ENCODE measurements around the gene SLC1A3.
A peak's percentile ranks its signal among the peaks of the same experiment; 100 is the strongest.
"Not testable (repeated sequence)": the region's sequence is repeated elsewhere in the genome, so short reads cannot be mapped to it uniquely, and the experiment has no call there.

Gene SLC1A3

DNA sequence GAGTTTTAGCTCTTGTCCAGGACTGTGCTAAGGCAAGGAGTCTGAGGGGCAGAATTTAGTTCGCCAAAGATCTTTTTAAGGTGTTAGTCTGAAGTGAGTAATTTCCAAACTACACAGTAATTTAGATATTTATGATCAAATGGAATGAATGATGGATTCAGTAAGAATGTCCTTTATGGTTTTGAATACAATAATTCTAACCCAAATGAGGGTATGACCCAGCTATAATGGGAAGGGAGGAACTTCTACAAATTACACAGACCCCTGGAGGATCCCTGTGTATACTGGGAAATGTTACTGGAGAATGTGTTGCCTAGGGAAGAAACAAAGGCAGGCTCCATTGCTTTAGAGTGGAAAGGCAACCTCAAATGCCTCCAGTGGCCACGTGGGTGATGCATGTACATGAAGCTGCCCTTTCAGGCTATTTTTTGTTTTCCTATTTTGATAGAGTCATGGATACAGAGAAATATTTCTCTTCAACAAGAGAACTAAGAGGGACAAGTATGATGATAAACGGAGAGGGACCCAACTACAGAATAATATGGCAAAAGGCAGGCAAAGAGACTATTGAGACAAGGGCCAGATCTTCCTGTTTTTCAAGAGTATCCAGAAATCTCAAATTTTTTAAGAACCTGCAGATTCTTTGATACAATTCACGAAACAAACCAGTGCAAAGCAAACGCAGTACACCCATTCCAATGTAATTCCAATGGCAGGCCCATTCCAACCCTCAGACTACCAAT, 25.4 kb downstream of the SLC1A3 start:
- DNase-seq (ENCODE audit: low read depth): no peak

DNA sequence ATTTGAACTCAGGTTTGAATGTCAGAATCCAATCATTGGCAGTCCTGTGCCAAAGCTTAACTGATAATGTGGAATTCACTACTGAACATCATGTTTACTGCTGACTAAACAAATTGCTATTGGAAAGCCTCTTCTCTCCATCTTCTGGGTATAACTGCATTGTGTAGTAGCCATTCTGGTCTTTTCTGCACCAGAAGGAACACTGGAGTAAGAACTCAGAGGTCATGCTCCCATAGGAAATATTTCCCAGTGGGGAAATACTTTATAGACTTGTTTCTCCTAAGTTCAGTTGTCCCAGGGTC, 25.9 kb downstream of the SLC1A3 start:
- DNase-seq (ENCODE audit: low read depth): no peak

DNA sequence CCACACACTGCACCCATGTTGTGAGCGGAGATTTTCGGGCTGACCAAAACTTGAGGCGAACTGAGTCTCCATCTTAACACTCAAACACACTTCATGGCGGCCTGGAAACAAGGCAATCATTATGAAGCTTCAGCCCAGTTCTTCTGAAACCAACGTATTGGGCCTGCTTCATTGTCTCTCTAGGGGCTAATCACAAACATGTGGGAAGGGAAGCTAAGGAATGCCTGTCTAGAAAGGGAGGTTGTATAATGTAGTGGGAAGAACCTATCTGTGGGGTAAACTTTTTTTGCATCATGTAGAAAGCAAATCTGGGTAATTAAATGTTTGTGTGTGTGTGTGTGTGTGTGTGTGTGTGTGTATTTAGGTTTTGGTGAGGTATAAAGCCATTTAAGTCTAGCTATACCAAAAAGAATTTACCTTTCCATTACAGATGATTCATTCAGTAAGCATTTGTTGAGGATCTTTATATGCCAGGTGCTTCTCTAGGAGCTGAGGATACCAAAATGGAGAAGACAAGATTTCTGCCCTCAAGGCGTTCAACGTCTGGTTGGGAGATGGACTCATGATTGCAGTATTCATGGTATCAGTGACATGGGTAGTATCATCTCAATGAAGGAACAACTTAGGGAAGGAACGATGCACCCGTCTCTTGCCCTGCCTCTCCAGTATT, 29.4 kb downstream of the SLC1A3 start:
- DNase-seq (ENCODE audit: low read depth): no peak

DNA sequence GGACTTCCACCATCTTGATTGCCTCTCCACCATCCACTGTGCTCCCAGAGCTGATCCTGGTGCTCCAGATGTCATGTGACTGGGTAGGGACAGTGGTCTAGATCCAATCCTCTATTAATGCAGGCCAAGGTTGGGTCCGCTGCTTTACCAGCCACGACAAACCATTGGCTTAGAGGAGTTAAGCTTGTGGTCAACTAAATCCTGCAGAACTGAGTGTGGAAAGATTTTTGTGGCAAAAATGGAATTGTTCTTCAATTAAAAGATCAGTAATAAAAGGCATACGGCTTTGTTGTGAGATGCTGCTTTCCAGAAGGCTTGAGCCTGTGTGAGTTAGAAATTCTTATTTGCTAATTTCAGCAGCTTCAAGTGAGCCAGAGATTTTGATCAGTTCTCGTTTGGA, 30.7 kb downstream of the SLC1A3 start:
- no peak for DNase-seq (ENCODE audit: low read depth)

DNA sequence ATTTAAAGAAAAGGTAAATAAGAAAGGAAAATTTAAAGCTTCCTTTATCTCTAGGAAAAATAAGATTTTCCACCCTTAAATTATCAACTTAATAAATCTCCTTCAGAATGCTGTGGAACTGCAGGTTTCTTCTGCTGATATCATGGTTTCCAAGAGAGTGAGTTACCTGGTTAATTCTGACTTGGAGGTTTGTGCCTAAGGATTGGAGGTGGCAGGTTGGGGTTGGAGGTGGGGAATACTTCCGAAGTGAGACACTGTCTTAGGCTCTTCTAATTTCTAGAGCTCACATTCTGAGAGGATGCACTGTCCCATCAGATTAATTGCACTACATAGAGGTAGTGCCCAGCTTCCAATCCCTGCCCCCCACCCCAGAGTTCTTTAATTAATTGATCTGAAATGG, 31.1 kb downstream of the SLC1A3 start:
- DNase-seq (ENCODE audit: low read depth): no peak

DNA sequence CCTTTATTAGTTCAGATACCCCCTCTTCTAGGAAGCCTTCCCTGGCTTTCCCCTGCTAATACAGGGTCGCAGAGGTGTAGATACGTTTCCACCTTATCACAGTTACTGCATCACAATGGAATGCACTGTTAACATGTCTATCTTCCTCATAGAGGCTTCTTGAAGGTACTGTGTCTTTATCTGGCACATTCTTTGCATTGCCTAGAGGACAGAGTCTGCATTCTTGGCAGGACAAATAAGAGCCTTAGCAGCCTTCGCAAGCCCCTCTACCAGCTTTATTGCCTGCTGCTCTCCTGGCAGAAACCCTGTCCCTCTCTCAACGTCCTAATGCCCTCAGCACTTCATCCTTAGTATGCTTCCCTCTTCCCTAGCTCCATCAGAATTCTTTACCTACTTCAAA, 31.6 kb downstream of the SLC1A3 start:
- DNase-seq (ENCODE audit: low read depth): no peak

DNA sequence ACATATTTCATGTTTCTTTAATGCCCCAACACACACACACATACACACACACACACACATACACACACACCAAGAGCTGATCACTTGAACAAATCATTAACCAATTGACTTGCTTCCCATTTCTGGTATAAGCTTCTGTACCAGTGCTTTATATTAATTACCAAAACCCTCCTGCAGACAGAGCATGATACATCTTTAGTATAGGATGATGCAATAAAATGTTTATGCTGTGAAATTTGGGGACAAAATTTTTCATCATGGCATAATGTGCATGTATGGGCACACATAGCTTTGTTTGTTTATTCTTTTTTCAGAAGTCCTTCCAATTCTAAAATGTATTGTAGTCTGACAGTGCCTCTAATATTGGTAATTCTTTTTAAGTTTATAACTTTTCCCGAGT, 34.5 kb downstream of the SLC1A3 start:
- peak; percentile 20 for DNase-seq (ENCODE audit: low read depth)

DNA sequence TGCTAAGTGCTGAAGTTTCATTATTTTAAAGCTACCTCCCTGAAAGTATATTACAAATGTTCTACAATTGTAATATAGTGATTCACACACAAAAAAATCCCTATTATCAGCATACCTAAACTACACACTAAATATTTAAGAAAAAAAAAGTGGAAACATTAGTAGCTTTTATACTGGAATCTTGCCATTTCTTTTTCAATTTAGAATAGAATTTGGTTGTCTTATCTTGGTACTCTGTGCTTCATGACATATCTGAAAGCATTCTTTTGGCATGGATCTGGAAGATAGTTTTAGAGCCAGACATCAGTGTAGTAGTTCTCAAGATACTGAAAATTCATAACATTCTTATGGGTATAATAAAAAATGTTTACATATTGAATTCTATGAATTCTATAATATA, 35.0 kb downstream of the SLC1A3 start:
- no peak for DNase-seq (ENCODE audit: low read depth)

DNA sequence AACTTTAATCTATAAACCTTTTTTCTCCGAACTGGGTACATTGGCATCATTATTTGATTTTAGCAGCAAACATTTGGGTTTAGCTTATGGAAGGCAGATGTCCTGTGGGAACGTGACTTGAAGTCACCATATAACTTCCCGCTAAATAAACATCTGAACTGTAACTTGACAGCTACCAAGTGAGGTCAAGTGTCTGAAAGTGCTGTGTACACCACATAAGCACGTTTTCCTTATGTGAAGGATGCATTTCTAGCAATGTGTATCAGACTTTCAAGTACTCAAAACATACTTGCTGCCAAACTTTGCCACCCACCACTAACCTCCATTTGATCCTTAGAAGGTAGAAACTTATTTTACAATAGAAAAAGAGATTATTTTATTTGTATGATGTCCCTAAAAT, 35.7 kb downstream of the SLC1A3 start:
- no peak for DNase-seq (ENCODE audit: low read depth)

DNA sequence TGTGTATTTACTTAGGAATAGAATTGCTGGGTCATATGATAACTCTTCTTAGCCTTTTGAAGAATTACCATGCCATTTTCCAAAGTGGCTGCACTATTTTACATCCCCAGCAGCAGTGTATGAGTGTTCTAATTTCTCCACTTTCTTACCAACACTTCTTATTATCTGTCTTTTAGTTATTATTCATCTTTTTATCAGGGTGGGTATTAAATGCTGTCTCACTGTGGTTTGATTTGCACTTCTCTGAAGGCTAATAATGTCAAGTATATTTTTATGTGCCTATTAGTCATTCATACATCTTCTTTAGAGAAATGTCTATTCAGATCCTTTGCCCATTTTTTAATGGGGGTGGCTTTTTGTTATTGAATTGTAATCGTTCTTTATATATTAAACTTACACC, 36.8 kb downstream of the SLC1A3 start:
- DNase-seq (ENCODE audit: low read depth): no peak

DNA sequence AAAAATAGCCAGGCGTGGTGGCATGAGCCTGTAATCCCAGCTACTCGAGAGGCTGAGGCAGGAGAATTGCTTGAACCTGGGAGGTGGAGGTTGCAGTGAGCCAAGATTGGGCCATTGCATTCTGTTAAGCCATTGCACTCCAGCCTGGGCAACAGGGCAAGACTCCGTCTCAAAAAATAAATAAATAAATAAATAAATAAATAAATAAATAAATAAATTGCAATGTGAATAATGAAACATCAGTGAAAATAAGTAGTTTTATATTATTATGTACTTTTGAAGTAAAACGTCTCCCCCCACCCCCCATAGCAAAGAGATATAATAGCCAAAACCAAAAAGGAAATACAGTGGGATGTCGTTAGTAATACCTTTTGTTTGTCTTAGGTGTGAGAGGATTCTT, 37.4 kb downstream of the SLC1A3 start:
- DNase-seq (ENCODE audit: low read depth): not testable (repeated sequence)

DNA sequence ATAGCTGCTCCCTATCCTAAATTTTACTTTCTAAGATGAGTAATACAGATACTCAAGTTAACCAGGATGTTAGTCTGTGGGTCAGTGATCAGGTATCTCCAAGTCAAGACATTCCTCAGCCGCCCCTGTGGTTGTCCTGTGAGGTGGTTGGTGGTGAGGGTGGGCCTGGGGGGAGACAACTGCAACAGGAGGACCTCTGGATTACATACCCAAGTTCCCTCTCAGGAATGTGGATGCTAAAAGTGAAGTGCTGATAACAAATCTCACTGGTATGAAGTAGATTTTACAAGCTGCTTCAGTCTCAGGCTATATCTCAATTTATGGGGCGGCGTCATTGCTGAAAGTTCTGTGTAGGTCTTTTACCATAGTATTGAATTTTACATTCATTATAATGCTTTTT, 38.3 kb downstream of the SLC1A3 start:
- DNase-seq (ENCODE audit: low read depth): no peak

DNA sequence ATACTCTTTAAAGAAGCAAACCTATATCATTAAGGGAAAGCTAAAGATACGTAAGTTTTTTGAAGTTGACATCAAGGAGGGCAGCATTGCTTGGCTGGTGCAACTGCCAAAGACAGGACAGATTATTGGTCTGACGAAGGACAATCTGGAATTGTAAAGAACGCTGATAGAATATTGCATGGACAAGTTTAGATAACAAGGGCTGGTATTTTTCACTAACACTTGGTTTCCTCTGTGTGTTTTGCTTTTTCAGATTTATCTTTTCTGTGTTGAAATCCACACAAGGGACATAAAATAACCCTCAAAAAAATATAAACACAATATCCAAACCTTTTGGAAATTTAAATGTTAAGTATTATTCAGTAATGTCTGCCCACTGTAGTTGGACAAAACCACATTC, 39.7 kb downstream of the SLC1A3 start:
- DNase-seq (ENCODE audit: low read depth): no peak

DNA sequence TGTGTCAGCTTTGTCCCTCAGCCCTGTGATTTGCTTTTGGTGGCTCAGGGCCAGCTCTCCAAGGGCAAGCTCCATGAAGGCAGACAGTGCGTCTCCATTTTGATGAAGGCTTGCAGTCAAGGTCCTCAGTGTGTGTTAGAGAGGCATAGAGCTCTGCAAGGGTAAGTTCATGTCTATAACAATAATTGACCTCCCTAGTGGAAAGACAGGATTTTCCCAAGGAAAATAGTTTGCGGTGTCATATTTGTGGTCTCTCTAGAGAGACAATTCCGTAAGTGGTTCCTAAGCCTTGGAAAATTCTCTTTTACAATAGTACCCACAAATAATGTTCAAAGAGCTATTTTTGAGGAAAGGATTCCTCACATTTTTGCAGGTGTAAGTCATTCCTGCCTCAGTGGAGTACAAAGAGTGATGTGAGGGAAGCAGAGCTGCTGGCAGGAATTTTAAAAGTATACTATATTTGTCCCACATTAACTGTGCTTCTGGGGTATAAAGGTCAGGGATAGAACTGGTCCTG, 40.2 kb downstream of the SLC1A3 start:
- DNase-seq (ENCODE audit: low read depth): no peak

DNA sequence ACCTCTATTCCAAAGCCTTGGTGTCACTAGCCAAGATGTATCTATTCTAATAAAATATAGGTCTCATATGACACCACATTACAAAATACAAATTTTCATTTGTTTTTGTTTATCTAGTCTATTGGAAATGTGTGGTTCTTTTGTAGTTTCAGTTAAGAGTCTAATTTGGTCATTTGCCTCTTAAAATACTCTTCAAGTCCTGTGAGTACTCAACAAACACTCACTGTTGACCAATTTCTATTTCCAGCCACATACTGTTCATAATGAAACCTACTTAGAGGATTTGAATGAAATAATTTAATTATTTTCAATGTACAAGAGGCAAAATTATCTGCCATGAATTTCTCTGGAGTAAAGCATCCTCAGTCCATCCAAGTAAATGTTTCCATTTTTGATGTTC, 40.6 kb downstream of the SLC1A3 start:
- DNase-seq (ENCODE audit: low read depth): no peak

DNA sequence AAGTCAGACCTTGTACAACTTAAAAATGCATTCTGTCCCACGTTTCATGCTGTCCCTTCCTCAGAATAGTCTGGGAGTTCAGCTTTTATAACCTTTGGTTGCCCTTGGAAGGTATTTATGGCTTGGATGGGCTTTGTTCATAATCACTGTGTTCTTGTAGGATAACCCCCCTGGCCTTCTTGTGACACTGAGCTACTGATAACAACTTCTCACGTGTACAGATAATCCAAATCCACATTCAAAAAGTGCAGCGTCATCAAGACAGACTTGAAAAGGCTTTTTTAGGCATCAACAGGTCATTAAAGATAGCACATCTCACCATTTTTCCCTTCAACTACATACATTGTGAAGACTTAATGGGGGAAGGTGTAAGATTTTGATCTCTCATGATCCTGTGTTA, 42.0 kb downstream of the SLC1A3 start:
- no peak for DNase-seq (ENCODE audit: low read depth)

DNA sequence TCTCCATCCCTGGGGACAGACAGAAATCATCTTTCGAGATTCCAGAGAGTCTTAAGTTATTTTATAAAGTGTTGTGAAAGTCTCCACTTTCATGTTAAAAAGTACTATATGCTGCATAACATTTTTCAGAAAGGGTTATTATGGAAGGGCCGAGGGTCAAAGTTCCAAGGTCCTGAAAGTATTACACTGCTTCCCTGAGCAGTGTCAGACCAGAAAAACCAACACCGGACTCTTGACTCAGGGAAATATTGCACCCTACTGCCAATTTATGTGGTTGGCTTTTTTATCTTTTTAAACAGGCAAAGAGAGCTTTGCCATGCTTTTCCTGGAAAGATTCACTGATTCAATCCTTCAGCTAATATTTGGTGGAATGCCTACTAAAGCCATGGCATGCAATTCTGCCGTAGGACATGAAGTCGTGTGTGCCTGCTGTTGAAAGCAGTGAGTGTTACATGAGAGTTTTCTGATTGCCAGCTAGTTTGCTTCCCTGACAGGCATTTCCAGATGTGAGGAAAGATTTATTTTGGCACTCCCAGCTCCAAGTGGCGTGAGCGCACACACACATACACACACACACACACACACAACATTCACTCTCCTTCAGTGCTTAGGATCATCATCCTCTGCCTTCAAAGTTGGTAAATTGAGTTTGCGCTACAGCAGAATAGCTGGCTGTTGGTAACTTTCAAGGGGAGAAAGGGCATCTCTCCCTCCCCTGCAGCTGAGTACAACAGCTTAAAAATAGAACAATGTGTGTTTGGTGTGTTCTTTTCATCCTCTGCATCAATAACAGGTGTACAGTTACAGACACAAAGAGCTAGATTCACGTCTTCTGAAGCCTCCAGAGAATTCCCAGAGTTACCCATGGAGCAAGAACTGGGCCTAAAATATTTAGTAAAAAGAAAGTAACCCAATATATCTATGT, 45.6 kb downstream of the SLC1A3 start:
- DNase-seq (ENCODE audit: low read depth): peak; percentile 21

DNA sequence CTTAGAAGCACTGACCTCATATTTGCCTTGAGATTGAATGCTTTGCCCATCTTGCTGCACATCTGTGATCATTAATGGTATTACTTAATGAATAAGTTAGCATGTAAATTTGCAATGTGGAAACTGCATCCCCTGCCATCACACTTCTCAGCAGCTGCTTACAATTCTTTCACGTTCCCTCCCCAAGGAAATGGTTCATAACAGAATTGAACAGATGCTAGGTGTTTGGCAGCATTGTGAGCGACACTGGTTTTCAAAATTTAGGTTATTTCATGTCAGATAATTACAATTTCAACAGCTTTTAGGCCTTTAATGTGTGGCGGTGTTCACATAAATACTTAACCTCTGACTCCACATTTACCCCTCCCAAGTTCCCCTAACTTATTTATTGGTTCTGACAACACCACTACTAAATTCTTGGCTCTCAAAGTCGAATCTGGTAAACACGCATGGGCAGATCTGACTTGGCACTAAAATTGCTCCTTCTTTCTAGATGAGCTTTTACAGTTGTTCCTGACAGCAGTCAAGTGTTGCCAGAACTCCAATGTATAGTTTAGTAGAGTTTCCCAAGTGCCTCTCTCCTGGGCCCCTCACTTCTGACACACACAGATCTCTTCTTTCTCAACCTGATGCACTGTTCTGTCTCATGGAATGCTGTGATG, 46.8 kb downstream of the SLC1A3 start:
- no peak for DNase-seq (ENCODE audit: low read depth)

DNA sequence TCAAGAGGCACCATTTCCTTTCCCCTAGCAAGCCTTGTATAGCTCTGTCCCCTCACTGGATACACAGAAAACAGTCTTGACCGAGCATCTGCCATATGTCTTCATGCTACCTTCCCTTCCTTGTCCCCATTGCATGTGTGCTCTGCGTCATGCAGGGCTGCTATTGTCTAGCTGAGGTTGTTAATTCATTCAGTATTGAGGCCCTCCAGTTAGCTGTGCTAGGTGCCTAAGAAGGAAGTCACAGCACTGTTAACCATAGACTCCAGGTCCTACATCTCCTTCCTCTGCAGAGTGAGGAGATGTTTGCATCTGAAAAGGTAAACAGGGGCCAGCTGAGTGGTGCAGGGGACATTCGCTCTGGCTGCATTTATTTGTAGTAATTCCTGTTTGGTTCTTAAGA, 48.2 kb downstream of the SLC1A3 start:
- DNase-seq (ENCODE audit: low read depth): no peak

DNA sequence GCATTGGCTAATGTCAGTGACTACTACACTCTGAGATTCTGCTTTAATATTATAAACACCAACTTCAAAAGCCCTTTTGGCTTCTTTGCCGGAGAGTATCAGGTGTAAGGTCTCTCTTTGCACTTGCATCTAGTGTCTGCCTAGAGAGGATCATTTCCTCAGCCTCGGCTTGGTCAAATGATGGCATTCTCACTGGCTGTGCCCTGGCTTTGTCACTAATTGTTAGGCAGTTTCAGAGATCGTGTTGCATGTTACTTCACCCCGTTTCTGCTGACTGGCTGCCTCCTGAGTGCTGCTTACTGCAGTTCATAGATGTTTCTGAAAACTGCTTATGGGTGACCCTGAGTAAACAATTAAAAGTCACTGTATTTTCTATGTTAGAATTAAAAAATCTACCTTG, 48.8 kb downstream of the SLC1A3 start:
- no peak for DNase-seq (ENCODE audit: low read depth)

DNA sequence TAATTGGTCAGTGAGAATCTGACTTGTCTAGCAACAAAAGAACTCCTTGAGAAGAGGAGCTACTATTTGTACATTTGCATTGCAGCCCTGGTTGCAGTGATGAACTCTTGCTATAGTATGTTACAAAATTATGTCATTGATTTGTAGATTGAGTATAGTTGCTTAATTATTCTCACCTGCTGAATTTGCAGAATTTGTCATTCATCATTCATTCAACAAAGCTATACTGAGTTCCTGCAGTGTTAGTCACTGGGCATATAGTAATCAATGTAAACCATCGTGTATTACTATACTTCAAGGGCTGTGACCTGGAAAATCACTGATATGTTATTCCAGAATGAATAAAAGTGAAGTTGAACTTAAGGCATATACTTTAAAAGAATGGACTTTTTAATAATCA, 50.1 kb downstream of the SLC1A3 start:
- DNase-seq (ENCODE audit: low read depth): no peak

DNA sequence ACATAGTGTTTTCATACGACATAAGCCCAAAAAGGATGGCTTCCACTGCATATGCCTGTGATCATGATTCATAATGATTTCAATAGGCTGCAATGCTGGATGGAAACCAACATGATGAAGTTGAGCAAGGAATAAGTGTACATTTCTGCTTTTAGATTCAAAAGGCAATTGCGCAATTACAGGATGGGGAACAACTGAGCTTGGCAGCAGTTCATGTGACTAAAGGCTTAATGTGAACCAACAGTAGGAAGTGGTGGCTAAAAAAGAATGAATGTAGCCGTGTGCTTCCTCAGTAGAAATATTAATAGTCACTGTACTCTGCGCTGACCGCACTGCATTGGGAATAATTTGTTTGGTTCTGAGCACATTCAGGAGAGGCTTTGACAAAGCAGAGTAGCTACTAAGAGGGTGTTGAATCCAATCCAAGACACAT, 51.2 kb downstream of the SLC1A3 start:
- peak; percentile 99 for DNase-seq (ENCODE audit: low read depth)

Data from fibroblast of the conjunctiva (primary cell).